Activated naive CD8-positive, alpha-beta T cell treated with anti-CD3 and anti-CD28 coated beads, Interleukin-2, amount 50 U/mL, for 16 hours (primary cell): ENCODE measurements around the gene FGF12.
"Not testable (repeated sequence)": the region's sequence is repeated elsewhere in the genome, so short reads cannot be mapped to it uniquely, and the experiment has no call there.

ENCODE experiments used
- DNase-seq: peaks from one replicate; pipeline ENCODE4 v3.0.0-alpha.2; 2020; ENCODE audit warnings: low read depth, low spot score

FGF12 gene

DNA sequence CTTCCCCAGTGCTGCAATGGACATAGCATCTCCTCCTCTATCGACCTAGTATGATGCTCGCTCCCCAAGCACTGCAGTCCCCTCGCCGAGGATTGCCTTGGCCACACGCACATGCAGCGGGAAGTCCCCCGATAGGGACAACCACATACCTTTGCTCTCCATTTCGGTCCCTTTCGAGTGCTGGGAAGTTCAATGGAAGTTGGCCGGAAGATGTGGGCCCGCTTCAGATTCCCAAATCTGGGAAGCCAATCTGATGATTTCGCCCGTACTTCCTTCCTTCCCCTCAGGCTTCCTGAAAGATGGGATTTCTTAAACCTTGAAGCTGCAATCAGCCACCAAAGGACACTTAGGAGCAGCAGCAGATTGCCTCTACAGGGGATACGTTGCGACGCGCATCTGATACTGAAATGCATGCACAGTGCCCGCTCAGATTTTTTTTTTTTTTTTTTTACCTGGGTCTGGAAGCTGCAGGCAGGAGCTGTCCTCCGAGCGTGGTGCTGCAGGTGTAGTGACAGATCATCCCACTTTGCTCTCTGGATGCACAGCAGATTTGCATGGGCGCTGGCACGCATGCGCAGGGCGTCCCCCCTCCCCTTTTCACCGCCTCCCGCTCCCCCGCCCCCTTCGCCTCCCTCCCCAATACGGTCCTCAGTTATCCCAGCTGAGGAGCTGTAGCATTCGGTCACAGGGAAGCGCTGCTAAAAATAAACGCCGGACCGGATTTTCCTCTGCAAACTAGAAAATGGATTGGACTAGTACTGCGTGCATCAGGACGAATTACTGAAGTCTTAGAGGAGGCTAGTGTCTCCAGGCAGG, at the start of gene FGF12:
Gene FGF12, minus strand, starts transcription at position 510 of the 816 bp plus-strand sequence.
- DNase-seq: no peak

DNA sequence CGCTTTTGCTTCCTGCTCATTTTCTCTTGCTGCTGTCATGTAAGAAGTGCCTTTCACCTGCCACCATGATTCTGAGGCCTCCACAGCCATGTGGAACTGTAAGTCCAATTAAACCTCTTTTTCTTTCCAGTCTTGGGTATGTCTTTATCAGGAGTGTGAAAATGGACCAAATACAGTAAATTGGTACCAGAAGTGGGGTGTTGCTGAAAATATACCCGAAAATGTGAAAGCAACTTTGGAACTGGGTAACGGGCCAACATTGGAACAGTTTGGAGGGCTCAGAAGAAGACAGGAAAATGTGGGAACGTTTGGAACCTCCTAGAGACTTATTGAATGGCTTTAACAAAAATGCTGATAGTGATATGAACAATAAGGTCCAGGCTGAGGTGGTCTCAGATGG, 47.0 kb upstream of the FGF12 start:
- DNase-seq: not testable (repeated sequence)

DNA sequence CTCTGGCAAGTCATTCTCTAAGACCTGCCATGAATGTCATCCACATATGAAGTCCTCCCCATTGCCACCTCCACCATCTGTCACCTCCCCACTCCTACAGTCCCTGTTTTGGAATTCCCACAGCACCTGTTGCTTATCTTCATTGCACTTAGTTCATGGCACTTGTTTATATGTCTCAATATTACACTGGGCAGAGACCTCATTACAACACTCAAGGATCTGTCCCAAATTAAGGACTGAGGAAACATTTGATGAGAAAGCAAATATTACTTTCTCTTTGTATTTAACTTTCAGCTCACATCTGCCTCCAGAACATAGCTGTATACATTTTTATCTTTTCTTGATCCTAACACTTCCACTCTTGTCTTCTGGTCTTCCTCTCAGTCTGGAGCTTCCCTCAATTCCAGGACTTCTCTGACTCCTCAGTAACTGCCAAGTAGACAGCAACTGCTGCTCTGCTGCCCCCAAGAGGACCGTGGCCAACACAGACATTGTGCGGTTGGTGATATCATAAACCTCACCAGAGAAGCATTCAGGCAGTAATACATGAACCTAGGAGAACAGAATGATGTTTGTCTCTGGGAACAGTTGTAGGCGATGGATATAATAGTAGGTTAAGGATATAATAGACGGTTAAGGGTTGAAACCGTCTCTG, 45.0 kb upstream of the FGF12 start:
- no peak for DNase-seq

DNA sequence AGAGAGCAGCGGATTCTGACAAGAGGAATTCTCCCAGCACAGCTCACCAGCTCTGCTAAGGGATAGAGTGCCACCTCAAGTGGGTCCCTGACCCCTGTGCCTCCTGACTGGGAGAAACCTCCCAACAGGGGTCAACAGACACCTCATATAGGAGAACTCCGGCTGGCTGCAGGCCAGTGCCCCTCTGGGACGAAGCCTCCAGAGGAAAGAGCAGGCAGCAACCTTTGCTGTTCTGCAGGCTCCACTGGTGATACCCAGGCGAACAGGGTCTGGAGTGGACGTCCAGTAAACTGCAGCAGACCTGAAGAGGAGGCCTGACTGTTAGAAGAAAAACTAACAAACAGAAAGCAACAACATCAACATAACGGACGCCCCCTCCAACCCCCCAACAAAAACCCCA, 31.3 kb upstream of the FGF12 start:
- DNase-seq: no peak

DNA sequence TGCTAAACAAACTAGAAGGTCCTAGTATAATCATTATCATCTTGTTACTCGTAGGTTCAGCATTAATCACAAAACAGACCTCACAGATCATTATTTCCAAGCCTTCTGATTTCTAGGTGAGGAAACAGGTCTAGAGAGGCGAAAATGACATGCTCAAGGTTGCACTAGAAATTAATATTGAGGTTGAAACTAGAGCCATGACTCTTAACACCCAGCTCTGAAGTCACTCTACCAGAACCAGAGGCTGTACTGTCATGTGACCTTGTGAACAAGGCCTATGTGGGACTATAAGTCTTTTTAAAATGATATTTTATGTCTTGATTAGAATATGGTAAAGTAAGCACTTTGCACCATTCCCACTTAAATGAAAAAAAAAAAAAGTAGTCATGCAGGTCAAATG, 23.8 kb upstream of the FGF12 start:
- no peak for DNase-seq

DNA sequence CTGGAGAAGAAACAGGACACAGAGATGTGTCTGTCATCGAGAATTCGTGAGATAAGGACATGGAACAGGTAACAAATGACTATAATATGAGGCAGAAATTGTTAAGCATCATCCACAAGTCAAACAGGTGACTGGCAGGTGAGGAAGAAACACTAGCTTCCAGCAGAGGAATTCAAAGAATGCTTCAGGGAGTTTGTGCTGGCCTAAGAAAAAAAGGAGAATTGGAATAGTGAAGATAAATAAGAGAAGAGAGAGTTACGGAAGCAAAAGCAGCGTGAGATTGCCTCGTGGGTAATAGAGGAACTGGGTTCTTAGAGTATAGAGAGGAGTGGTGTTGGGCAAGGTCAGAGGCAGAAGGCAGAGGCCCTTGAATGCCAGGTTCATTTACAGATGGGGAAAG, 22.9 kb upstream of the FGF12 start:
- no peak for DNase-seq

DNA sequence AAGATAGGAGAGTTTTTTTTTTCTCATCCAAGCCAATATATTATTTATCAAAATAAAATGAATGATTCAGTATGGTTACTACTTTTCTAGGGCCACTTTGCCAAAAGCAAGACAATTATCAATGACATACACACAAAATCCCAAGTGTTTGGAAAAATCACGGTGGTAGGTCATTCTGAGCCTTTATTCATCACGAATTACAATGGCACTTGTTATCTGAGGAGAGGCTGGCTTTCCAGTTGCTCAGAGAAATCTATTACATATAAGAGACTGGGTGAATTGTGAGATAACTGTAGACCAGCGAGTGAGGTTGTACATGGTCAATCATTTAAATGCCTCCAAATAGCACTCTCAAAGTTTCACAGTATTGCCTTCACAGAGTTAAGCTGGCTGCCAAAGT, 20.4 kb upstream of the FGF12 start:
- no peak for DNase-seq

DNA sequence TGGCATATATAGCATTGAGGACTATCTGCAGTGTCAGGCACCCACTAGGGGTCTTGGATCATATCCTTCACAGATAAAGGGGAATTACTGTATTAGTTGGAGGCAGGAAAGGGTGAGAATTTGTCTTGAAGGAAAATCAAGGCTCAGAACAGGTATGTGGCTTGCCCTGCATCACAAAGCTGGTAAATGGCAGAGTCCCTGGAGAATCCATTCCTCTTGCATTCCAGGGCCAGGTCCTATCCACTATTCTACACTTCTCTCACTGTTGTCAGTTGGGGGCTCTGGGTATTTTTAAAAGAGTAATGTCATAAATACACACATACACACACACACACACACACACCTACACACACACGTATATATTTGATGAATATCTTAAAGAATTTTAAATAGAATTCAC, 19.8 kb upstream of the FGF12 start:
- no peak for DNase-seq

DNA sequence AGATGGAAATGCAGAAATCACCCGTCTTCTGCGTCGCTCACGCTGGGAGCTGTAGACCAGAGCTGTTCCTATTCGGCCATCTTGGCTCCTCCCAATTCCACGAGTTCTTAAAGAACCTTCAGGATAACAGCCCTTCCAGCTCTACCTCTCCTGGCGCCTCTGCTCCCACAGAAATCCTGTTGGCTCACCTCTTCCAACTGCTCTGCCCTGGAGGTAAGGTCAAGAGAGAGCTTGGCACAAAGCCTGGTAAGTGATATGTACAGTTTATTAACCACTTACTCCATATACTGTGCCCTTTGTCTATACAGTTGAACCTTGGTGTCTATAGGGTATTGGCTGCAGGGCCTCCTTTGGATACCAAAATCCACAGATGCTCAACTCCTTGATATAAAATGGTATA, 17.8 kb upstream of the FGF12 start:
- DNase-seq: no peak

DNA sequence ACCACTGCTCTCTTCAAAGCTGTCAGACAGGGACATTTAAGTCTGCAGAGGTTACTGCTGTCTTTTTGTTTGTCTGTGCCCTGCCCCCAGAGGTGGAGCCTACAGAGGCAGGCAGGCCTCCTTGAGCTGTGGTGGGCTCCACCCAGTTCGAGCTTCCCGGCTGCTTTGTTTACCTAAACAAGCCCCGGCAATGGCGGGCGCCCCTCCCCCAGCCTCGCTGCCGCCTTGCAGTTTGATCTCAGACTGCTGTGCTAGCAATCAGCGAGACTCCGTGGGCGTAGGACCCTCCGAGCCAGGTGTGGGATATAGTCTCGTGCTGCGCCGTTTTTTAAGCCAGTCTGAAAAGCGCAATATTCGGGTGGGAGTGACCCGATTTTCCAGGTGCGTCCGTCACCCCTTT, 17.3 kb upstream of the FGF12 start:
- not testable (repeated sequence) for DNase-seq

DNA sequence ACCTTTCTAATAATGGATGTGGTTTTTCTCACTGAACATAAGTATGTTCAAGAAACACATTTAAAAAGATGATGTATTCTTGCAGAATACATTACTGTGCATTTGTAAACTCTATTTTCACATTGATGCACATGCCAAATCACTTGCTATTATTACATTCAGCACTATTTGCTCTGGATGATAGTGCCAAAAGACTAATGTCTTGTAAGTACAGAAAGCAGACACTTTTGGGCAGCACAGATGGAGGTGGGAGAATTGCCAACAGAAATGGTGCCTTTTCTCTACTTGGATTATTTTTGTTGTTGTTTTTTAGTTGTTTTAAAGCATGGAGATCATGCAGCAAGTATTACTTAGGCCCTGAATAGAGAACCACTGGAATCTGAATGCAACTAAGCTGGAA, 10.2 kb upstream of the FGF12 start:
- DNase-seq: no peak

DNA sequence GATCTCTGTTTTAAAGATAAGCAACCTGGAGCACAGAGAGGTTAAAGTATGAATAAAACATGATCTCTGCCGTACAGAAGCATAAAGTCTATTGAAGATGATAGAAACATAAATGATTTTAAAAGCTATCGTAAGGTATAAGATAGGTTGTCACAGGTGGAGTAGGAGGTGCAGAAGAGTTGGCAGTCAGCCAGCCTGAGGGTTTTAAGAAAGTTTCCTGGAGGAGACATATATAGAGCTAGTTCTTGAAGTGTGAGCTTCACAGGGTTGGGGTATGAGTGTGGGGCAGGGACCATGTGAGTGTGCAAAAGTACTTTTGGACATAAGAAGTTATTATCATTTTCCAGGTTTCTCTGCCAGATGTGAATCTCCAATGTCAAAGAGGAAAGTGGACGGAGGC, 3.9 kb upstream of the FGF12 start:
- no peak for DNase-seq

DNA sequence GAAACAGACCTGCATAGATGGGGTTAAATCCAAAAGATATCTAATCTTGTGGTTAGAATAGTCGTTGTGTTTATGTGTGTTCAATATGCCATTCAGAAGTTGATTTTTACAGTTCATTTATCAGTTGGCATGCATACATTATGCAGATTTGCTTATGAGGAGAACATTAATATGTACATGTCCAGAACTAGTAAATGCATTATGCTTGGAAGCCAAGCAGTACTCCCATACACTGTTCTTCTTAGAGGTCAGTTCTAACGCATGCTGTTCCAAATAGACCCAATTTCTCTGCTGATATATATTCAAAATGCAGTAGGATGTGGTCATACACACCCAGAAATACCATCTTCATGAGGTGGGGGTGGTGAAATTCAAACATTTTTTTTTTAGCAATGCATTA, 956 bp downstream of the FGF12 start:
- no peak for DNase-seq

DNA sequence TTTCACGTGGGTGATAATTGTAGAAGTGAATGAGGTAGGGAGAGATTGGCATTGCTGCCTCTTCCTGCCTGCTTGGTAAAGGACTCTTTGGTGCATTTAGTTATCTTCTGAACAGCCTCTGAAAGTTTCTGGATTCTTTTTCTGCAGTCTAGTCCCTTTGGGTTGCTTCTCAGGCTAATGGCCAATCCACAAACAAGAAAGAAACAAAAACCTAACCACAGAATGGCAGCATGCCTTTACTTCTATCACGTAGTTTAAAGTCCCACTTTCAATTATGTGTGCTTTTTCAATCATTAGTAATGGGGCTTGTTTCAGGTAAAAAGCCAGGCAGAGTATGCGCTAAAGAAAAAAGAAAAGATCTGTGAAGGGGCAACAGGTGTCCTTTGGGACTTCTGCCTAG, 7.4 kb downstream of the FGF12 start:
- DNase-seq: no peak

DNA sequence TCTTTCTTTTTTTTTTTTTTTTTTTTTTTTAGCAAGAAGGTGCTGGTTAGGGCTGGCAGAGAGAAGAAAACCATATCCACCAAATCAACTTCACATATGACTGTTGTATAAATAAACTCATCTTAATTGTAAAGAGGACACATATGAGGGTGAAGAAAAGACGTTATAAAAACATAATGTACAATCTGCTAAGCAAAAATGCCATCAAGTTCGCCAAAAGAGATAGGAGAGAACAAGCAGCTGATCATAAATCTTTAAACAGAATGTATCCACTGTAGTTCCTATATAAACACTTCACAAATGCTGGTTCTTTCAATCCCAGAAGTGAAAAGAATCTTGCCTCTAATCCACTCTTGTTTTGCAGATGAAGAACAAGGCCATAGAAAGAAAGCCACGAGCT, 9.2 kb downstream of the FGF12 start:
- no peak for DNase-seq

DNA sequence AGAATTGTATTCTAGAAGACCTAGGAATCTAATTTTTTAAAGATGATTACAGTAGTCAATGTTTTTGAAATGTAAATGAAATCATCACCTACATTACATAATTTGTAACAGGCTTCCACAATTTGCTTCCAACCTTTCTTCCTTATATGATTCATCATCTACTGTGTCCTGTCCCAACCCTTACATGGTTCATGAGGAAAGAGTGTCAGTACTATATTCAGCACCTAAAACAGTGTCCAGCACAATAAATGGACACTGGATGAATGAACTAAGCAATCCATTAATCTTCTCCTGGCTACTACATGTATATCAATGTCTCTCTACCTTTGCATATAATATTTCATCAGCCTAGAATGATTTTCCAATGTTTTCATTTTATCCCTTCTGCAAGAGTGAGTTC, 12.2 kb downstream of the FGF12 start:
- DNase-seq: no peak

DNA sequence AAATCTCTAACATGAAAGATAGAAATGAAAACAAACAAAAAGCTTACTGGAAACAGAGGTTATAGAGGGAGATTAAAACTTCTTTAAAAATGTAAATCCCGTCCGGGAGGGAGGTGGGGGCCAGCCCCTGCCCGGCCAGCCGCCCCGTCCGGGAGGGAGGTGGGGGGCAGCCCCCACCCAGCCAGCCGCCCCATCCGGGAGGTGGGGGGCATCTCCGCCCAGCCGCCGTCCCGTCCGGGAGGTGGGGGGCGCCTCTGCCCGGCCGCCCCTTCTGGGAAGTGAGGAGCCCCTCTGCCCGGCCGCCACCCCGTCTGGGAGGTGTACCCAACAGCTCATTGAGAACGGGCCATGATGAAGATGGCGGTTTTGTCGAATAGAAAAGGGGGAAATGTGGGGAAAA, 16.2 kb downstream of the FGF12 start:
- not testable (repeated sequence) for DNase-seq

DNA sequence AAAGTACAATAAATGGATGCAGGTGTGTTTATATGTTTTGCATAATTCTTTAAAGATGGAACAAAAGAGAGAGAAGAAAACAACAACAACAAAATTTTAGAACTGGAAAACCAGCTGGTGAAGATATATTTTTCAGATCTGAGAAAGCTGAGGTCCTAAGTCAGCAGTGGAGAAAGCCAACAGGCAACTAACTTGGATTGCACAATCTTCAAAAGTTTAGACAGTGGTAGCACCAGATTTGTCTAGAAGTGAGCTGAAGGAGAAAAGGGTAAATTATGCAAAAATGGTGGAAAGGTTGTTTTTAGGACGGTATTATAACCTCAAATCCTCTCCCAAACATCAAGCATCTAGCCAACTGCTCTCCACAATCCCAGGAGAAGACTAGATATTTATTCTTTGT, 17.0 kb downstream of the FGF12 start:
- DNase-seq: no peak

DNA sequence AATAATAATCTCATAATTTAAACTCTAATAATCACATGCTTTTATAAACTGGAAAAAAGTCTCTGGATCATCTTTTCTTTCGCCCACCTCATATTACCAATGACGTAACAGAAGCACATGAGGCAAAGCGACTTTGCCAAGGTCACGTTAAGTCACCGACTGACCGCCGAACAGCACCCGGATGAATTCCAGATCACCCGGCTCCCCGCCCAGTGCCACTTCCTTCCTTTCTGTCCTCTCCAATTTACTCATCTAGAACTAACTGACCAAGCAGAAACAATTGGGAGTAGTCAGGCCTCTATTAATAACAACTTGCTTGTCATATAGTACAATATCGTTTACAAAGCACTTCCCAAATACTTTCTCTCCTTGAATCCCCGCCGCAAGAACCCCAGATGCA, 21.1 kb downstream of the FGF12 start:
- no peak for DNase-seq

DNA sequence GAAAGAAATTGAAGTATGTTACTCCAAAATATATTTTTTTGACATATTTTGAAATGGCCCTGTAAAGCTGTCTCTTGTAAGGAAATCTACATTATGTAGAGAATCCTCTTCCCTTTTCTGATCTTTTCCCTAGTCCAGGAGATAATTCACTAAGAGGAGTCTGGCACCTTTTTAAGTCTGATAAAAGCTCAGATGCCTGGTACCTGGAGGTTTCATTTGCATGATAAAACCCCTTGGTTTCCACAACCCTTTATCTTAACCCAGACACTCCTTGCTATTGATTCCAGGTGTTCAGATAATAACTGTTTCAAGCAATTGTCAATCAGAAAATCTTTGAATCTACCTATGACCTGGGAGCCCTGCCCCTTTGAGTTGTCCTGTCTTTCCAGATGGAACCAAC, 26.5 kb downstream of the FGF12 start:
- DNase-seq: no peak

DNA sequence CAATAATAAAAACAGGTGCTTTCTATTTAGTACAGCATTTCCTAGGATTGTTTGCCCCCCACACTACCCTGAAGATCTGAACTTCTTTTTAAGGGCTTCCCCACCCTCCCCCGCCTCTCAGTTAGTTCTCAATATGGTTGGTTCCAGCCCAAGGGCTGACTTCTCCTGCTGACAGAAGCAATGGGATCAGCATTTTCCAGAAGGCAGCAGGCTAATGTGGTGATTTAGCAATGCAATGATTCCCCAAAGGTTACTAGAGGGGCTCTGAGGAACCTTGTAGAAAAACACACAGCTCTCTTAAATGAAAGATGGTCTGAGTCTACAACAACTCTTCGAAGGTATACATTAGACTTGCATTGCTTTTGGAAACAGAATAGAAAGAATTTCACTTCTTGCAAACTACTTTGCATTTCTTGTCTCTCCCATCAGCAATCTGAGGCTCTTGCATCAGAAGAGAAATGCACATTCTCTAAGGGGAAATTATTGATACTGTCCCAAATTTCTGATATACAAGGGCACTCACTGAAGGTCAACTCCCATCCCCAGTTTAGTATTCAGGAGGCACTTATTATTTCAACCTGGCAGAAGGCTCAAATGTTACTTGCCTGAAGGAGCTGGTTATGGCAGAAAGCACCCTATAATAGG, 30.3 kb downstream of the FGF12 start:
- DNase-seq: no peak

DNA sequence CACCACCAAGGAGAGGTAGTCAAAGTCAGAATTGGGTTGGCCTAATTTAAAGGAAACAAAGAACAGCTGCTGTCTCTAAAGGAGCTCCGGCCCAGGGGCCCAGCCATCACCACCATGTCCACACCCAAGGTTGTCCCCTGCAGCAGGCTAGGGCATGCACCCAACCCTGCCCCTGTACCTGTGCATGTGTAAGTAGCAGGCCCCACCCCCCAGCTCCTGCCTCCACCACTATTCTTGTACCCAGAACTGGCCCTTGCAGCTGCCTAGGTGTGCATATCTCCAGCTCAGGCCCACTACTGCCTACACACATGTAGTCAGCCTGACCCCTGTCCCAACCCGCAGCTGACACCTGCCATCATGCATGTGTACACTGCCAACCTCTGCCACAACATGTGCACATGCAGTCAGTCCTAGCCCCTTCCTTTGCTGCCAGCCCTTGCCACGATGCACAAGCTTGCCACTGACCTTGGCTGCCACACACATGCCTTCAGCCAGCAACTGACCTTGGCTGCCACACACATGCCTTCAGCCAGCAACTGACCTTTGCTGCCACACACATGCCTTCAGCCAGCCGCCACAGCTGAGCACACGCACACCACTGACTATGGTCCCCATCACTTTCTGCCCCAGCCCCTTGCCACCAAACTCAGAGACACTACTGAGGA, 39.7 kb downstream of the FGF12 start:
- DNase-seq: no peak
